Central memory CD8-positive, alpha-beta T cell (primary cell): ENCODE results near the gene MYB.

ENCODE experiments used
- ATAC-seq: fragments of 150-1000 bp; cut with Tn5 transposase; replicated peaks from 2 replicates; pipeline ENCODE4 v1.10.0; 2022; ENCODE audit warnings: mild to moderate bottlenecking, moderate FRiP score, moderate number of reproducible peaks; ENCODE audit not compliant: poor library complexity, severe bottlenecking; ENCODE audit errors: extremely low read depth
- DNase-seq, 2 donors: peaks; one replicate each; pipeline ENCODE4 v3.0.0; 2021; ENCODE audit warnings: low spot score in 2 of 2
- H3K27ac Mint-ChIP-seq: one replicate; pipeline ENCODE4 v1.8.0; 2022; ENCODE audit warnings: low read depth, mild to moderate bottlenecking, moderate library complexity, mixed read lengths
- H3K27me3 Mint-ChIP-seq: one replicate; pipeline ENCODE4 v1.8.0; 2022; ENCODE audit warnings: mixed read lengths
- H3K36me3 Mint-ChIP-seq: one replicate; pipeline ENCODE4 v1.8.0; 2022; ENCODE audit warnings: mild to moderate bottlenecking, moderate library complexity, mixed read lengths; ENCODE audit not compliant: insufficient read depth
- H3K4me1 Mint-ChIP-seq: one replicate; pipeline ENCODE4 v1.8.0; 2022; ENCODE audit warnings: mixed read lengths
- H3K4me3 Mint-ChIP-seq: one replicate; pipeline ENCODE4 v1.8.0; 2022; ENCODE audit warnings: mild to moderate bottlenecking, moderate library complexity, mixed read lengths
- H3K9me3 Mint-ChIP-seq: one replicate; pipeline ENCODE4 v1.8.0; 2022; ENCODE audit warnings: mixed read lengths

Gene MYB

GRCh38 chr6:135183532-135184440 lies 2.7 kb downstream of the MYB start:
- Mint-ChIP-seq H3K27me3 (peaks cover 4% of the 10 kb centered on the region), H3K9me3 (no peaks in the 10 kb centered on the region), H3K4me3 (peak overlapping the region; percentile 90), H3K4me1 (peaks cover 25% of the 10 kb centered on the region), H3K36me3 (peaks cover 7% of the 10 kb centered on the region), H3K27ac (no peak overlapping the region)
- ATAC-seq = peak; percentile 47
- DNase-seq = peak; percentile 37 to 39

GRCh38 chr6:135185483-135185882 lies 4.4 kb downstream of the MYB start:
- no peak for DNase-seq
- Mint-ChIP-seq H3K27me3 (peaks cover 10% of the 10 kb centered on the region), H3K27ac (no peak overlapping the region), H3K4me1 (peaks cover 18% of the 10 kb centered on the region), H3K9me3 (no peaks in the 10 kb centered on the region), H3K36me3 (peaks cover 7% of the 10 kb centered on the region), H3K4me3 (no peak overlapping the region)
- ATAC-seq = no peak

GRCh38 chr6:135186255-135186654 lies 5.1 kb downstream of the MYB start:
- DNase-seq = no peak
- peaks cover 18% of the 10 kb centered on the region for H3K4me1 Mint-ChIP-seq
- peaks cover 10% of the 10 kb centered on the region for H3K27me3 Mint-ChIP-seq
- H3K27ac Mint-ChIP-seq = no peak overlapping the region
- no peak overlapping the region for H3K4me3 Mint-ChIP-seq
- no peaks in the 10 kb centered on the region for H3K9me3 Mint-ChIP-seq
- ATAC-seq = no peak
- H3K36me3 Mint-ChIP-seq = peaks cover 7% of the 10 kb centered on the region

GRCh38 chr6:135187372-135187771 lies 6.3 kb downstream of the MYB start:
- Mint-ChIP-seq H3K4me1 (peaks cover 11% of the 10 kb centered on the region), H3K27me3 (peaks cover 10% of the 10 kb centered on the region), H3K9me3 (no peaks in the 10 kb centered on the region), H3K36me3 (peaks cover 7% of the 10 kb centered on the region), H3K27ac (no peak overlapping the region), H3K4me3 (no peak overlapping the region)
- ATAC-seq (no peak), DNase-seq (no peak)

GRCh38 chr6:135188718-135189117 lies 7.6 kb downstream of the MYB start:
- Mint-ChIP-seq H3K9me3 (no peaks in the 10 kb centered on the region), H3K27me3 (peaks cover 10% of the 10 kb centered on the region), H3K27ac (no peak overlapping the region), H3K36me3 (peaks cover 9% of the 10 kb centered on the region), H3K4me1 (peaks cover 3% of the 10 kb centered on the region), H3K4me3 (no peak overlapping the region)
- no peak for ATAC-seq
- no peak for DNase-seq

- no peak for DNase-seq
- peaks cover 12% of the 10 kb centered on the region for H3K36me3 Mint-ChIP-seq
- no peak overlapping the region for H3K4me3 Mint-ChIP-seq
These were observed 8.2 kb downstream of the MYB start for GRCh38 chr6:135189344-135189743.

GRCh38 chr6:135191508-135192255 lies 10.6 kb downstream of the MYB start:
- Mint-ChIP-seq H3K27ac (no peak overlapping the region), H3K27me3 (peaks cover 10% of the 10 kb centered on the region)

More at GRCh38 chr6:135189344-135189743, 8.2 kb downstream of the MYB start:
- no peaks in the 10 kb centered on the region for H3K9me3 Mint-ChIP-seq
- H3K4me1 Mint-ChIP-seq = no peaks in the 10 kb centered on the region
- H3K27me3 Mint-ChIP-seq = peaks cover 10% of the 10 kb centered on the region
- H3K27ac Mint-ChIP-seq = no peak overlapping the region
- no peak for ATAC-seq

GRCh38 chr6:135192256-135193174 lies 11.4 kb downstream of the MYB start:
- H3K36me3 Mint-ChIP-seq = peaks cover 11% of the 10 kb centered on the region
- no peak overlapping the region for H3K27ac Mint-ChIP-seq
- H3K27me3 Mint-ChIP-seq = peaks cover 10% of the 10 kb centered on the region
- ATAC-seq (no peak), DNase-seq (no peak)
- no peak overlapping the region for H3K4me3 Mint-ChIP-seq
- H3K4me1 Mint-ChIP-seq = peaks cover 6% of the 10 kb centered on the region
- H3K9me3 Mint-ChIP-seq = no peaks in the 10 kb centered on the region

More at GRCh38 chr6:135191508-135192255, 10.6 kb downstream of the MYB start:
- ATAC-seq (no peak), DNase-seq (no peak)
- Mint-ChIP-seq H3K4me1 (no peaks in the 10 kb centered on the region), H3K4me3 (no peak overlapping the region), H3K36me3 (peaks cover 11% of the 10 kb centered on the region), H3K9me3 (no peaks in the 10 kb centered on the region)

- no peak for ATAC-seq
- peaks cover 11% of the 10 kb centered on the region for H3K36me3 Mint-ChIP-seq
- no peak for DNase-seq
- H3K27me3 Mint-ChIP-seq = peaks cover 10% of the 10 kb centered on the region
- peaks cover 8% of the 10 kb centered on the region for H3K4me1 Mint-ChIP-seq
- no peak overlapping the region for H3K27ac Mint-ChIP-seq
- no peak overlapping the region for H3K4me3 Mint-ChIP-seq
- H3K9me3 Mint-ChIP-seq = no peaks in the 10 kb centered on the region
These were observed 12.1 kb downstream of the MYB start for GRCh38 chr6:135193221-135193620.

GRCh38 chr6:135195041-135195440 lies 13.9 kb downstream of the MYB start:
- Mint-ChIP-seq H3K36me3 (peaks cover 11% of the 10 kb centered on the region), H3K4me3 (no peak overlapping the region), H3K27ac (no peak overlapping the region), H3K27me3 (no peaks in the 10 kb centered on the region), H3K9me3 (no peaks in the 10 kb centered on the region), H3K4me1 (peaks cover 8% of the 10 kb centered on the region)
- DNase-seq (no peak), ATAC-seq (no peak)

GRCh38 chr6:135195522-135195921 lies 14.4 kb downstream of the MYB start:
- H3K9me3 Mint-ChIP-seq = no peaks in the 10 kb centered on the region
- DNase-seq (no peak), ATAC-seq (no peak)
- peaks cover 9% of the 10 kb centered on the region for H3K36me3 Mint-ChIP-seq
- H3K27me3 Mint-ChIP-seq = no peaks in the 10 kb centered on the region
- H3K4me3 Mint-ChIP-seq = no peak overlapping the region
- H3K4me1 Mint-ChIP-seq = peaks cover 8% of the 10 kb centered on the region
- no peak overlapping the region for H3K27ac Mint-ChIP-seq
